Endothelial cell (in vitro differentiated cells): ENCODE results near the gene ACBD6. TPM values are rescaled to one million over a fixed set of nuclear protein-coding genes. Genes with fewer than 3 reads are reported as not detected.

Experiments used
- DNase-seq: peaks from one replicate; pipeline ENCODE4 v3.0.0; 2021; ENCODE audit warnings: low spot score
- H3K27ac Mint-ChIP-seq: one replicate; pipeline ENCODE4 v1.8.0; 2021; ENCODE audit warnings: mixed read lengths, inconsistent platforms; ENCODE audit not compliant: unreplicated experiment
- H3K27me3 Mint-ChIP-seq: one replicate; pipeline ENCODE4 v1.8.0; 2021; ENCODE audit warnings: mild to moderate bottlenecking, moderate library complexity, mixed read lengths, inconsistent platforms; ENCODE audit not compliant: unreplicated experiment
- H3K36me3 Mint-ChIP-seq: one replicate; pipeline ENCODE4 v1.8.0; 2021; ENCODE audit warnings: mild to moderate bottlenecking, low read depth, mixed read lengths, inconsistent platforms; ENCODE audit not compliant: unreplicated experiment
- H3K4me1 Mint-ChIP-seq: one replicate; pipeline ENCODE4 v1.8.0; 2021; ENCODE audit warnings: mild to moderate bottlenecking, mixed read lengths, inconsistent platforms; ENCODE audit not compliant: unreplicated experiment
- H3K4me3 Mint-ChIP-seq: one replicate; pipeline ENCODE4 v1.8.0; 2021; ENCODE audit warnings: mild to moderate bottlenecking, mixed read lengths, inconsistent platforms; ENCODE audit not compliant: unreplicated experiment
- H3K9me3 Mint-ChIP-seq: one replicate; pipeline ENCODE4 v1.8.0; 2021; ENCODE audit warnings: mixed read lengths, inconsistent platforms; ENCODE audit not compliant: unreplicated experiment
- total RNA-seq: library from RNA; stranded (reverse); fragmentation: NEBNext Ultra II Directional; extraction: Animal tissue kit (Norgen Biotek cat#: 25700); gene quantifications from one replicate; pipeline ENCODE4 v1.2.1, GENCODE V29; 2021; ENCODE audit not compliant: unreplicated experiment
- TF ChIP-seq, protein P1 (sequence below): fragments of 200-600 bp; sonication (generic); IDR thresholded peaks from one replicate; pipeline ENCODE4 v1.5.0; 2021; ENCODE audit warnings: antibody characterized with exemption; ENCODE audit not compliant: unreplicated experiment

Gene ACBD6
- total RNA-seq, 1 donor from 2014 or later: 46.5 TPM

DNA sequence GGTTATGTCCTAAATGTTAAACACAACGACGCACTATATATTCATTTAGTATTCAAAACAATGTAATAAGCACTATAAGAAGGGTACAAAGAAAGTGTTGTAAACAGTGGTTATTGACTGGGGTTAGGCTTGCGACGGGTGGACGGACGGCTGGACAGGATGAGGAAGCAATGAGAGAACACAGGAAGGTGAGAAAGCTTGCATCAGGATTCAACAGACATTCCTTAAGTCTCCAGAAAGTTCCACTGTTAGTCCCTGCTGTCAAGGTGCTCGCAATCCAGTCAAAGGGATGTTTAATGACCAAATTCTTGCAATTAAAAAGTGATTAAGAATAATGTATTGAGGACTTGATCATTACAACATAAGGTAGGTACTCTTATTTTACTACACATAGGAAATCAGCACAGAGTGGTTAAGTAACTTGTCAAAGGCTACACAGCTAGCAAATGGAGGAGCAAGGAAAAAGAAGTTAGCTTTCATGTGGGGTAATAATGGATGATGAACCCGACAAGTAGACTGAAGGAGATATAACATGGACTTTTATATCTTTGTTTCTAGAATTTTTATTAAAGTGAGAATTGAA lies 994 bp upstream of the ACBD6 start:
- H3K27ac Mint-ChIP-seq: peak overlapping the region; percentile 99
- peak overlapping the region; percentile 99 for H3K4me3 Mint-ChIP-seq
- DNase-seq: no peak
- peaks cover 1% of the 10 kb centered on the region for H3K27me3 Mint-ChIP-seq
- H3K4me1 Mint-ChIP-seq: peaks cover 29% of the 10 kb centered on the region
- H3K9me3 Mint-ChIP-seq: no peaks in the 10 kb centered on the region
- TF ChIP-seq, protein P1, sequence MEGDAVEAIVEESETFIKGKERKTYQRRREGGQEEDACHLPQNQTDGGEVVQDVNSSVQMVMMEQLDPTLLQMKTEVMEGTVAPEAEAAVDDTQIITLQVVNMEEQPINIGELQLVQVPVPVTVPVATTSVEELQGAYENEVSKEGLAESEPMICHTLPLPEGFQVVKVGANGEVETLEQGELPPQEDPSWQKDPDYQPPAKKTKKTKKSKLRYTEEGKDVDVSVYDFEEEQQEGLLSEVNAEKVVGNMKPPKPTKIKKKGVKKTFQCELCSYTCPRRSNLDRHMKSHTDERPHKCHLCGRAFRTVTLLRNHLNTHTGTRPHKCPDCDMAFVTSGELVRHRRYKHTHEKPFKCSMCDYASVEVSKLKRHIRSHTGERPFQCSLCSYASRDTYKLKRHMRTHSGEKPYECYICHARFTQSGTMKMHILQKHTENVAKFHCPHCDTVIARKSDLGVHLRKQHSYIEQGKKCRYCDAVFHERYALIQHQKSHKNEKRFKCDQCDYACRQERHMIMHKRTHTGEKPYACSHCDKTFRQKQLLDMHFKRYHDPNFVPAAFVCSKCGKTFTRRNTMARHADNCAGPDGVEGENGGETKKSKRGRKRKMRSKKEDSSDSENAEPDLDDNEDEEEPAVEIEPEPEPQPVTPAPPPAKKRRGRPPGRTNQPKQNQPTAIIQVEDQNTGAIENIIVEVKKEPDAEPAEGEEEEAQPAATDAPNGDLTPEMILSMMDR: no peak
- no peaks in the 10 kb centered on the region for H3K36me3 Mint-ChIP-seq

DNA sequence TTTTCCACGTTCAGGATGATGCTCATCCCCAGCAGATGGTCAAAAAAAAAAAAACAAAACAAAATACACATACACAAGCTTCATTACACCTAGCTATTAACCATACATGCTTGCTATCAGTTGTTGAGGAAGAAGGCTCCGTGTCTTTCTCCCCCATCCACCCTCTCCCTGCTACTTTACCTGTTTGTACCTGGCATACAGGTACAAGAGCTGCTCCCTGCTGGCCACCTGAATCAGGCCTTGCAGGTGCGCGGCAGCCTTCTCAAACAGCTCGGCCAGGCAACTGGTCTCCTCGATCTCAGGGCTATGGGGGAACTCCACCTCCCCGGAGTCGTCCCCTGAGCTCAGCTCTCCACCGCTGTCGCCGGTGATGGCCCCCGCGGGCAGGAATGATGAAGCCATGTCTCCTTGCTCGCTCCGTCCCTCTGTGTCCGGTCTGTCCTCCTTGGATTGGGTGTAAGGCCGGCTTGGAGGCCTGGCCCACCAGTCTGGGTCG lies 464 bp downstream of the ACBD6 start:
- peaks cover 25% of the 10 kb centered on the region for H3K4me1 Mint-ChIP-seq
- H3K9me3 Mint-ChIP-seq: no peaks in the 10 kb centered on the region
- H3K4me3 Mint-ChIP-seq: peak overlapping the region; percentile 99
- no peaks in the 10 kb centered on the region for H3K36me3 Mint-ChIP-seq
- H3K27me3 Mint-ChIP-seq: no peaks in the 10 kb centered on the region
- H3K27ac Mint-ChIP-seq: peak overlapping the region; percentile 74
- no peak for DNase-seq
- TF ChIP-seq, protein P1: no peak

DNA sequence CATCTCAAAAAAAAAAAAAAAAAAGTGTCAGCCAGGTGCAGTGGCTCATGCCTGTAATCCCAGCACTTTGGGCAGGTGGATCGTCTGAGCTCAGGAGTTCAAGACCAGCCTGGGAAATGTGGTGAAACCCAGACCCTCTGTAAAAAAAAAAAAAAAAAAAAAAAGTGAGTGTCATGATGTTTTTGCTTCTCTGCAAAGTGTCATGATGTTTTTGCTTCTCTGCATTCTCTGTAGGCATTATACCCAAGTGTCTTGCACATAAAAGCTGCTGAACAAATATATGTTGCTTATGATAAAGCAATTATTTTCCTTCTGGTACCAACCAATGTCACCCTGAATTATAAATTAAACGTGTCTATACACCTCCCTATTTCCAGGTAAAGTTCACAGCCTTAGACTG lies 1.7 kb downstream of the ACBD6 start:
- peak overlapping the region; percentile 36 for H3K27ac Mint-ChIP-seq
- DNase-seq: no peak
- H3K4me3 Mint-ChIP-seq: peak overlapping the region; percentile 83
- no peaks in the 10 kb centered on the region for H3K9me3 Mint-ChIP-seq
- TF ChIP-seq, protein P1: no peak
- H3K4me1 Mint-ChIP-seq: peaks cover 25% of the 10 kb centered on the region
- no peaks in the 10 kb centered on the region for H3K27me3 Mint-ChIP-seq
- H3K36me3 Mint-ChIP-seq: no peaks in the 10 kb centered on the region

DNA sequence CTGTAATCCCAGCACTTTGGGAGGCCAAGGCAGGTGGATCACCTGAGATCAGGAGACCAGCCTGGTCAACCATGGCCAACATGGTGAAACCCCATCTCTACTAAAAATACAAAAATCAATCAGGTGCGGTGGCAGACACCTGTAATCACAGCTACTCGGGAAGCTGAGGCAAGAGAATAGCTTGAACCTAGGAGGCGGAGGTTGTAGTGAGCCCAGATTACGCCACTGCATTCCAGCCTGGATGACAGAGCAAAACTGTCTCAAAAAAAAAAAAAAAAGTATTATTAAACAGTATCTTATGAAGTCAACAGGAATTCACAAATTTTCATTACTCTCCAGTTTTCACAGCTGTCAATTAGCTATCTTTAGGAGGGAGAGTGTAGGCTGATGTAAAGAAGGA lies 3.8 kb downstream of the ACBD6 start:
- Mint-ChIP-seq H3K27ac (no peak overlapping the region), H3K4me1 (peaks cover 20% of the 10 kb centered on the region), H3K36me3 (peaks cover 2% of the 10 kb centered on the region), H3K4me3 (no peak overlapping the region), H3K27me3 (no peaks in the 10 kb centered on the region), H3K9me3 (no peaks in the 10 kb centered on the region)
- no peak for DNase-seq
- TF ChIP-seq, protein P1: no peak

DNA sequence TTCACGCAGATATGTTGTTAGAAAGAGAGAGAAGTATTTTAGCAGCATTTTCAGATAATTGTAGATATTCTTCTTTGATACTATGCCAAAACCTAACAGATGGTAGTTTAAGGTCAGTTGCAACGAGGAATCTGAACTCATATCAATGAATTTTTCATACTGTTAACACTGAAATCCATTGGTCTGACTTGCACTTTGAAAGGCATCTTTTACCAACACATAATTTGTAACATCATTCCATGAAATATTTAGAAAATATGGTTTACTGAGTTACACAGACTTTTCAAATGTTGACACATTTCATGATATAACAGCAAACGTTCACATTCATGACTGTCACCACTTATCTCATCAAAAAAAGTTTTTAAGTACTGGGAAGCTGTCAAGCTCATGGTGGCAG lies 4.6 kb downstream of the ACBD6 start:
- Mint-ChIP-seq H3K9me3 (no peaks in the 10 kb centered on the region), H3K27ac (no peak overlapping the region), H3K27me3 (no peaks in the 10 kb centered on the region), H3K4me3 (no peak overlapping the region), H3K36me3 (peaks cover 3% of the 10 kb centered on the region), H3K4me1 (peaks cover 13% of the 10 kb centered on the region)
- TF ChIP-seq, protein P1: no peak
- DNase-seq: no peak
